ENCODE data around the gene POFUT1. TPM values are rescaled to one million over a fixed set of nuclear protein-coding genes. Genes with fewer than 3 reads are reported as not detected.
A peak's percentile ranks its signal among the peaks of the same experiment; 100 is the strongest.

Gene POFUT1
- total RNA-seq, 6 experiments from 2014 or later = 24.2 to 40.2 (median 28.7) TPM

DNA sequence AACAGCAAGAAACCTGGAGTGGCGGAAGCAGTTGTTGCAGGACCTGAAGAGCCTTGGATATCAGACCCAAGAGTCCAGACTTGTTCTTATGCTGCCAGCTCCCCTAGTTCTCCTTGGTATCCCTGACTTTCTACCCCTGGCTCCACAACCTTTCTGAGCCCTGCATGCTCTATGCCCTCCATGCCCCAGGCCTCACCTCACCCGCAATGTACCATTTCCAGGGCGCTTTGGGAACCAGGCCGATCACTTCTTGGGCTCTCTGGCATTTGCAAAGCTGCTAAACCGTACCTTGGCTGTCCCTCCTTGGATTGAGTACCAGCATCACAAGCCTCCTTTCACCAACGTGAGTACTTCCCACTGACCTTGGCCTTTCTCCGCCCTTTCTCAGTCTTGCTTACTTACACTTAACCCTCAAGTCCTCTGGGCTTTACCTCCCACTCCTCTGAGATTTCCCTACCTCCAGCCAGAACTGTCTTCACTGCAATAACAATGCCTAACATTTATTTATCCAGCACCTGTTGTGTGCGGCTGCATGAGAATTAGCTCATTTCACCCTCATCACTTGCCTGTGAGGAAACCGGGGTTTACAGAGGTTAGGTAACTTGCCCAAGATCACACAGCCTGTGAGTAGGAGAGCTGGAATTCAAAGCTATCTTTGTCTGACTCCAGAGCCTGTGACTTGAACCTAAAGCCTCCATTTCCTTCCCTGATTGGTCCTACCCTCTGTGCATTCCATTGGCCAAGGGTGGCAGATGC is 2.3 kb downstream of the POFUT1 start:
- Histone ChIP-seq H3K4me1 (peaks cover 0 to 62% (median 27%) of the 10 kb centered on the region in 4 donors), H3K9me3 (no peaks in the 10 kb centered on the region), H3K4me3 (no peak overlapping the region), H3K27ac (peak overlapping the region in 2 of 3 donors; percentile 92 to 93), H3K27me3 (no peaks in the 10 kb centered on the region), H3K36me3 (peaks cover 0 to 4% (median 0%) of the 10 kb centered on the region in 4 donors)
- intact Hi-C loops (cut with DNase I) = no loop called here
- DNase-seq (no peak), ATAC-seq (peak in 1 of 4 donors; percentile 14)
- no peak for TF ChIP-seq POLR2A (IDR thresholded peaks at IDR 0.05)
- no peak for TF ChIP-seq CTCF (IDR thresholded peaks at IDR 0.05)
- 54% methylated on average over 9 of the region's 9 CpGs for WGBS (ENCODE audit: insufficient coverage, low coverage, low lambda C conversion rate, missing lambda C conversion rate)

DNA sequence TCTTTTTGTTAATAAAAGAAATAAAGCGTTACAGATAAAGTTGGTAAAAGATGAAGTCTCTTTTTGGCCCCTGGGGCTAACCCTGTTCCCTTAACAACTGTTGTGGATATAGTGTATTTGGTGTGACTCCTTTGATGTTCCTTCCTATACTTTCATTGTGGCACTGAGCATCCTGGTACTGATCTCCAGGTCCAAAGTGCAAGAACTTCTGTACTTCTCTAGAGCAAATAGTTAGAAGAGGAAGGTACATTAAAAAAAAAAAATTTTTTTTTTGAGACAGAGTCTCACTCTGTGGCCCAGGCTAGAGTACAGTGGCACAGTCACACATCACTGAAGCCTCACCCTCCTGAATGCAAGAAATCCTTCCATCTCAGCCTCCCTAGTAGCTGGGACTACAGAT is 6.2 kb downstream of the POFUT1 start:
- no peaks in the 10 kb centered on the region for H3K27me3 ChIP-seq
- H3K4me1 ChIP-seq = peaks cover 0 to 73% (median 41%) of the 10 kb centered on the region in 4 donors
- no peak overlapping the region for H3K4me3 ChIP-seq
- ATAC-seq (no peak), DNase-seq (no peak)
- TF ChIP-seq POLR2A (IDR thresholded peaks at IDR 0.05) (no peak), CTCF (IDR thresholded peaks at IDR 0.05) (no peak)
- no peak overlapping the region for H3K27ac ChIP-seq
- WGBS (ENCODE audit: insufficient coverage, low coverage, low lambda C conversion rate, missing lambda C conversion rate) = 88% methylated on average over 1 of the region's 1 CpG
- H3K36me3 ChIP-seq = peaks cover 0 to 15% (median 6%) of the 10 kb centered on the region in 4 donors
- intact Hi-C loops (cut with DNase I) = no loop called here
- no peaks in the 10 kb centered on the region for H3K9me3 ChIP-seq

DNA sequence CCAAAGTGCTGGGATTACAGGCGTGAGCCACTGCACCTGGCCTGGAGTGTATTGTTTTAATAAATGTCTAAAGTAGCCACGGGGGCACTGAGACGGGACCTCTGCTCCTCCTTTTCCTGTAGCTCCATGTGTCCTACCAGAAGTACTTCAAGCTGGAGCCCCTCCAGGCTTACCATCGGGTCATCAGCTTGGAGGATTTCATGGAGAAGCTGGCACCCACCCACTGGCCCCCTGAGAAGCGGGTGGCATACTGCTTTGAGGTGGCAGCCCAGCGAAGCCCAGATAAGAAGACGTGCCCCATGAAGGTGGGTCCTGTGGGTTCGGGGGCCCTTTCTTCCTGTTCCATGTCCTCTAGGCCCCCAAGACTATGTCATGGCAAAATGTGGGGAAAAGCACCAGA is 7.5 kb downstream of the POFUT1 start:
- WGBS (ENCODE audit: insufficient coverage, low coverage, low lambda C conversion rate, missing lambda C conversion rate) = 77% methylated on average over 3 of the region's 8 CpGs
- intact Hi-C loops (cut with DNase I) = no loop called here
- ATAC-seq (no peak), DNase-seq (no peak)
- no peak overlapping the region for H3K4me3 ChIP-seq
- peaks cover 0 to 66% (median 37%) of the 10 kb centered on the region in 4 donors for H3K4me1 ChIP-seq
- peak overlapping the region in 2 of 3 donors; percentile 69 to 82 for H3K27ac ChIP-seq
- no peak for TF ChIP-seq CTCF (IDR thresholded peaks at IDR 0.05)
- TF ChIP-seq POLR2A (IDR thresholded peaks at IDR 0.05) = no peak
- H3K9me3 ChIP-seq = no peaks in the 10 kb centered on the region
- H3K27me3 ChIP-seq = no peaks in the 10 kb centered on the region
- peaks cover 0 to 22% (median 6%) of the 10 kb centered on the region in 4 donors for H3K36me3 ChIP-seq

DNA sequence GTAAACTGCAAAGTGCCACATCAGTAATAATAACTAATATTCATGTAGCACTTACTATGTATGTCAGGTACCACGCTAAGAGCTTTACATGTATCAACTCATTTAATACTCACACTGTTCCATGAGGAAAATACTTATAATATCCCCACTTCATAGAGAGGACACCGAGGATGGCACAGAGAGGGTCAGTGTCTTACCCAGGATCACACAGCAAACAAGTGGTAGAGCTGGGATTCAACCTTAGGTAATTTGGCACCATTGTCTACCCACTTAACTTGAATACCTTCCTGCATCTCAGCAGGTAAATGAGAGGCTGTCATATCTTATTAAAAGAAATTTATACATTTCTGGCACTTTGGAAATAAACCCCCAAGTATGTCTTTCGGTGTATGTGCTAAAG is 8.0 kb downstream of the POFUT1 start:
- Histone ChIP-seq H3K36me3 (peaks cover 0 to 22% (median 7%) of the 10 kb centered on the region in 4 donors), H3K27ac (peak overlapping the region; percentile 21 to 82 (median 69)), H3K27me3 (no peaks in the 10 kb centered on the region), H3K9me3 (no peaks in the 10 kb centered on the region), H3K4me1 (peaks cover 0 to 60% (median 34%) of the 10 kb centered on the region in 4 donors), H3K4me3 (no peak overlapping the region)
- 82% methylated on average over 3 of the region's 3 CpGs for WGBS (ENCODE audit: insufficient coverage, low coverage, low lambda C conversion rate, missing lambda C conversion rate)
- intact Hi-C loops (cut with DNase I) = no loop called here
- TF ChIP-seq CTCF (IDR thresholded peaks at IDR 0.05) (no peak), POLR2A (IDR thresholded peaks at IDR 0.05) (no peak)
- ATAC-seq (no peak), DNase-seq (no peak)
